Umbilical cord (tissue), 2 donors: ENCODE results near the gene IGF2R. TPM values are rescaled to one million over a fixed set of nuclear protein-coding genes. Genes with fewer than 3 reads are reported as not detected.
"Not testable (repeated sequence)": the region's sequence is repeated elsewhere in the genome, so short reads cannot be mapped to it uniquely, and the experiment has no call there.

ENCODE experiments used
- DNase-seq: peaks from one replicate; pipeline ENCODE4 v3.0.0-alpha.2; 2015; ENCODE audit warnings: low spot score
- total RNA-seq: library from RNA; depleted of rRNA; stranded (reverse); fragments of >200 nt; gene quantifications from one replicate; pipeline ENCODE4 v1.2.3, GENCODE V29; 2014; ENCODE audit warnings: low replicate concordance; ENCODE audit not compliant: insufficient read depth

The IGF2R gene
- total RNA-seq, 1 donor from 2014 or later: 54.2 TPM

- no peak for DNase-seq
These were observed 17.1 kb upstream of the IGF2R start for GRCh38 chr6:159951772-159952171.

DNA sequence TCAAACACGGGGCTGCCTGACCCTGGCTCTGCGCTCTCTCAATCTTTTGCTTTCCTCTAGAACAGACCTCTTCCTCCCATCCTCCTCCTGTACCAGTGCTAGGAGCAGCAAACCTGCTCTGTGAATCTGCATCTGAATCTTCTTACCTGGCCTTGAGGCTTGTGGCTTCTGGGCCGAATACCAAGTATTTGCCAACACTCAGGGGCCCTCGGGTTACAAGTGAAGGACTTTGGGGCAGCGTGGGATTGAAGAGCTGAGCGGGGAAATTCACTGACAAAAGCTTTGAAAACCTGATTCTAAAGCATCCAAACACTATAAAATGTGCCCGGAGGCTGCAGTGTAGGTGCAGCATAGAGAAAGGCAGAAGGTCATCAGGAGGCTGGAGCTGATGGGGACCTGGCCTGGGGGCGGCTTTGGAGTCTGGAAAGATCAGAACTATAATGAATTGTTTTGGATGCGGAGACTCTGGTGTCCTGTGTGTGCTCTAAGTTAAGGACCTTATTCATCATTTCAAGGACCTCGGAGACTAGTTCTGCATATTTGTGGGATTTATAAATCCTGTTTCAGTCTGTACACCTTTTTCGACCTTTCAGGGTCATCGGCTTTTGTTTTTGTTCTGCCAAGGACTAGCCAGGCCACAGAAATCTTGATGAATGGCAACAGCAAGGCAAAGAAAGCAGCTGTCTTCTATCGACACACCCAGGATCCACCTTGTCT lies 16.4 kb upstream of the IGF2R start:
- DNase-seq: no peak

DNA sequence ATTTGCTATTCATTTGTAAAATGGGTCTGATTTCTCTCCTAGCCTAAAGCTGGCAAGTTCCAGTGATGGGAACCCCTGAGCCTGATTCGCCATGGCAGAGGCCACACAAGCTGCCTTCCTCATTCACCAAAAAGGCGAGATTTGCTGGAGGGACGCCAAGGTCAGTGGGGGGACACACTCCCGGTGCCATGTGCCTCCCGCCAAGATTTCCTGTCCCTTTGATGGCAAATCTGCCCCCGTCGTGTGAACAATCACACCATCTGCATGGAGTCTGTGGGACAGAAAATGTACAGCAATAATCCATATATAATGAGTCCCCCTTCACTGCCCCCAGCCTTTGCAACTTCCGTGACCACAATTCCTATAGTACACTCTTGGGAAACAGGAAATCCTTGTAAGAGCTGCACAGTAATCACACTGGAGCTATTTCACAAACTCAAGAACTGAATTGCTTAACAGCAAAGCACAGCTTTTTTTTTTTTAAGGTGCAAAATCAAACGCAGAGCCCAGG lies 15.7 kb upstream of the IGF2R start:
- DNase-seq: peak; percentile 44

GRCh38 chr6:159955945-159956361 lies 12.9 kb upstream of the IGF2R start:
- no peak for DNase-seq

DNA sequence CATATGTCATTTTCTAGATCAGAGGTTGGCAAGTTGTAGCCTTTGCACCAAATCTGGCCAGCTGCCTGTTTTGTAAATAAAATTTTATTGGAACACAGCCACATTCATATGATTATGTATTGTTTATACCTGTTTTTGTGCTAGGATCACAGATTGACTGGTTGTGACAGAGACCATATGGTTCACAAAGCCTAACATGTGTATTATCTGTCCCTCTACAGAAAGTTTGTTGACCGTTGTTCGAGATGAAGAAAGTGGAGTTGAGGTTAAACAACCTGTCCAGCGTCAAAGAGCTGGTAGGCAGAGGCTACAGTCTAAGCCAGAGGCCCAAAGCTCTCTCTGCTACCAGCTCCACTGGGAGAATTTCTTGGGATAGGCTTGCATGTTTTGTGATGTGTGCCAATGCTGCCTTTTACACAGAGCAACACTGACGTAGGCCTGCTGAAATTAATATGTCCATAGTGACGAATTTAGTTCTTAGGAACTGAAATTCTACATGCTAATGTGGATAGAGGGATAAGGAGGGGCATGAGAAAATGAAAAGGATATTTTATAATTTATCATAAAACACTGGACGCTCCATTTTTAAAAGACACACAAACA lies 11.7 kb upstream of the IGF2R start:
- no peak for DNase-seq

- DNase-seq: no peak
These were observed 9.5 kb upstream of the IGF2R start for GRCh38 chr6:159959165-159959975.

DNA sequence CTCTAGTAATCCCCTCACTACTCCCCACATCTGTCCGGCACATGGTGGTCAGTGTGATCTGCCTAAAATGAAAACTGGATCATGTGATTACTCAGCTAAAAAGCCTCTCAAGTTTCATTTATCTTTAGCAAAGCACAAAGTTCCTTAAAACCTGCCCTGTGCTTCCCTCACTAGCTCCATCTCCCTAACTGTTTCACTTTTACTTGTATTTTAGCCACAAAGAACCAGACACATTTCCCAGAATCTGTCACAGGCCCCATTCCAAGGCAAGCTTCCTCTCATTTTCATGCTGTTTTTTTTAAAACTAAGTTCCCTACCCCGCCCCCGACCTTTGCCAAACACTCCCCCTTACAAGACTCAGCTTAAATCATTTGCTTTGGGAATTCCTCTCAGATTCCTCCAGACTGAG lies 8.9 kb upstream of the IGF2R start:
- DNase-seq: no peak

- DNase-seq: no peak
These were observed 8.4 kb upstream of the IGF2R start for GRCh38 chr6:159960485-159960884.

DNA sequence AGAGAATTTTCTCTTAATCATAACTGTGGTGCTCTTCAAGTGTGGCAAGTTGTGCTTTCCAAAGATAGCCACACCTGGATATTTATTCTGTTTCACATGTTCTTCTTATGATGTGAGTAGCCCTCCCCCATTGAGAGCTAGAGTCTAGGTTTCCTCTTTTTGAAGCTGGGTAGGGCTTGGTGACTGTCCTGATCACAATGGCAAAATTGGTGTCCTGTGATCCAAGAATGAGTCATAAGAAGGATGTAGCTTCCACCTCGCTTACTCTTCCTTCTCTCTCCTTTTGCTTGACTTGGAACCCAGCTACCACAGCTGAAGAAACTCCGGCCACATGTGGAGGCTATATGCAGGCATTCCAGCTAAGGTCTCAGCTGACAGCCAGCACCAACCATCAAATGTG lies 7.4 kb upstream of the IGF2R start:
- DNase-seq: no peak

DNA sequence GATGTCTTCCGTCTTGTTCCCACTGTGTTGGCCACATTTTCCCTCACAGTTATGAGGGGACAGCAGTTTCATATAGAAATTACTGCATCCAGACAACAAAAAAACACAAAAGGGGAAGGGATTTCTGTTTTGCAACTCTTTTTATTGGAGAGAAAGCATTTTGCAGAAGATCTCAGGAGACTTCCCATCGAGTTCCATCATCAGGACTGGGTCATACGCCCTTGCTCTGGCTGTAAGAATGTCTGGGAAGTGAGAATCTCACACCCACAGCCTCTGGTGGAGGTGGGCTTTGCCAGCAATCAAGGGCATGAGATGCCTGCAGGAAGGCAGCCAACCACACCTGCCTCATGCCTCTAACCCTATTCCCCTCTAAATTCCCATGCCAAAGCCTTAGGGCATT lies 5.8 kb upstream of the IGF2R start:
- no peak for DNase-seq

DNA sequence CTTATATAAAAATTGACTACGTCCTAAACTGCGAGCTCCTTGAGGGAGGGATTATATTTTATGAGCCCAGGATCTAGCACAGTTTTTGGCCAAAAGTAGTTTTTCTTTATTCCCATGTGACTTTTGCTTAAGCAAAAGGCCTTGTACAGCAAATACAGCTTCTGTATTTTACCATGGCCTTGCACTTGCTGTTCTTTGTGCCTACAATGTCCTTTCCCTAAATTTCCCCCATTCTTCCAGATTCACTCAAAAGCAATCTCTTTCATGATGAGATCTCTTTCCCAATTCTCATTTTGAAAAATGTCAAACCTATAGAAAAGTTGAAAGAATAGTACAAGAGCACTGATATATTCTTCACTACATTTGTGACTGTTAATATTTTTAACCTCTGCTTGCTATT lies 4.8 kb upstream of the IGF2R start:
- DNase-seq: no peak

GRCh38 chr6:159966339-159966738 lies 2.5 kb upstream of the IGF2R start:
- DNase-seq: no peak

GRCh38 chr6:159966981-159967380 lies 1.9 kb upstream of the IGF2R start:
- DNase-seq: no peak

- DNase-seq: not testable (repeated sequence)
These were observed 1.3 kb upstream of the IGF2R start for GRCh38 chr6:159967621-159968020.

DNA sequence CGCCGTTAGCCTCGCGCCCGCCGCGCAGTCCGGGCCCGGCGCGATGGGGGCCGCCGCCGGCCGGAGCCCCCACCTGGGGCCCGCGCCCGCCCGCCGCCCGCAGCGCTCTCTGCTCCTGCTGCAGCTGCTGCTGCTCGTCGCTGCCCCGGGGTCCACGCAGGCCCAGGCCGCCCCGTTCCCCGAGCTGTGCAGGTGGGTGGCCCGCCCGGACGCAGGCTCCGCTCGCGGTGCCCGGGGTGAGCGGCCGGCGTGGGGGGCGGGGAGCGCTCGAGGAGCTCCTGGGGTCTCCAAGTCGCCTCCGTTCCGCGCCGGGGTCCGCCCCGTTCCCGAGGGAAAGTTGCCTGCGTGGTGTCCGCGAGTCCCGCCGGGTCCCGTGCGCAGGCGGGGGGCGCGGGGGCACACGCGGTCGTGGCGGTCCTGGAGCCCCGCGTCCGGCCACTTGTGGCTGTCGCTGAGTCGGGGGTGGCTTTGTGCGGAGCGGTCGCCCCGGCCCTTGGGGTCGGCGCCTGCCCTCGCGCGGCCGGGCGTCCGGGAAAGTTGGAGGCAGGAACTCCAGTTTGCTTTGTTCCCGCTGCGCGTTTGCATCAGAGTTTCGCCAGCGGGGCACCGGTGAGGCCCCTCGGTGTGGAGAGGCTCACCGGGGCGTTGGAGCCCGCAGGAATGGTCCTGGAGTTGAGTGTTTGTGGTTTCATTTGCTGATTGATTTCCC lies 476 bp downstream of the IGF2R start:
- peak; percentile 39 for DNase-seq

GRCh38 chr6:159969921-159970320 lies 1.0 kb downstream of the IGF2R start:
- DNase-seq: peak; percentile 69

- DNase-seq: no peak
These were observed 1.8 kb downstream of the IGF2R start for GRCh38 chr6:159970659-159971063.

GRCh38 chr6:159971341-159972178 lies 2.7 kb downstream of the IGF2R start:
- DNase-seq: no peak

GRCh38 chr6:159972506-159973268 lies 3.8 kb downstream of the IGF2R start:
- no peak for DNase-seq

DNA sequence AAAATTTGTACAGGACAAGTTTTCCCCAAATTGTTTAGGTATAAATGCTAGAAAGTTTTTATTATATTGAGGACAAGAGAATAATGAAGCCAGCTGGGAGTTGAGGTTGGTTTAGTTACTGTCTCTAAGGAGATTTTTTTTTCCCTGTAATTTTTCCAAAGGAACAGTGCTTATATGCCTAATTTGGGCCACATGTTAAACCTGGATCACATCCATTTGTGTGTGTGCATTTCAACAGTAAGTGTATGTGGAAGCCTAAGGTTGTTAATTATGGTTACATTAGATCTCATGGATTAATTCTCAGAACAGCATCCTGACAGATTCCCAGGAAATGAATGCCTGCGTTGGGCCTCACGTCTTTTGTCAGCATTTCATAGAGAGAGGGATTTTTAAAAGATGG lies 4.5 kb downstream of the IGF2R start:
- no peak for DNase-seq
